Stomach (tissue), 4 donors: ENCODE results near the gene ANKFY1.

Experiments used
- EP300 ChIP-seq: sonication (generic); formaldehyde crosslinking; IDR thresholded peaks from one replicate; pipeline ENCODE4 v1.6.1; 2017; ENCODE audit warnings: antibody characterized with exemption
- POLR2A ChIP-seq, 4 donors: fragments of 450-650 bp; IDR thresholded peaks; one replicate each; pipeline ENCODE4 v1.6.1; 2016; ENCODE audit warnings: antibody characterized with exemption in 4 of 4, control low read depth in 2 of 4, mild to moderate bottlenecking in 1 of 4, moderate library complexity in 1 of 4
- POLR2AphosphoS5 ChIP-seq, 3 donors: sonication (generic); formaldehyde crosslinking; IDR thresholded peaks; one replicate each; pipeline ENCODE4 v1.6.1; 2016; ENCODE audit warnings: antibody characterized with exemption in 3 of 3
- TF ChIP-seq, protein P1 (sequence below), 7 experiments: fragments of 450-650 bp in 4 of 7; fragments of 200-600 bp in 3 of 7; sonication (generic) in 3 of 7; IDR thresholded peaks; one replicate each; pipeline ENCODE4 v1.5.1; 2016 to 2019; ENCODE audit warnings: antibody characterized with exemption in 7 of 7, control low read depth in 2 of 7, mild to moderate bottlenecking in 1 of 7

DNA sequence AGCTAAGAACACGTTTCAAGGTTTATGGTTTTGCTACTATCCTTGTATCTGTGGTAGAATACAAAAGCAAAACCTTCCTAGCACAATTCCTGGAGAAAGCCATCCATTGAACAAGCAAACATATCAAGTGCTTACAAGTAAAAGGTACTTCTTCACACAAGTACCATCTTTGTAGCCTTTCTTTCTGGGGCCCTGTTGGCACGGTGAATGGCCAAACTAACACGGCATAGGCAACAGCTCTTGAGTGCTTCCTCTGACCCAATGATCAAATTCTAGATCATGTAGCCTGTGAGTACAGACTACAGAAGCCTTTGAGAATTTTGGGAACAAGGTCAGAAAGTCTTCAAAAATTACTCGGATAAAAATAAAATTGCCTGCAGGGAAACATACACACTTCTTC lies 57.9 kb downstream of the ANKFY1 start:
- TF ChIP-seq, protein P1, sequence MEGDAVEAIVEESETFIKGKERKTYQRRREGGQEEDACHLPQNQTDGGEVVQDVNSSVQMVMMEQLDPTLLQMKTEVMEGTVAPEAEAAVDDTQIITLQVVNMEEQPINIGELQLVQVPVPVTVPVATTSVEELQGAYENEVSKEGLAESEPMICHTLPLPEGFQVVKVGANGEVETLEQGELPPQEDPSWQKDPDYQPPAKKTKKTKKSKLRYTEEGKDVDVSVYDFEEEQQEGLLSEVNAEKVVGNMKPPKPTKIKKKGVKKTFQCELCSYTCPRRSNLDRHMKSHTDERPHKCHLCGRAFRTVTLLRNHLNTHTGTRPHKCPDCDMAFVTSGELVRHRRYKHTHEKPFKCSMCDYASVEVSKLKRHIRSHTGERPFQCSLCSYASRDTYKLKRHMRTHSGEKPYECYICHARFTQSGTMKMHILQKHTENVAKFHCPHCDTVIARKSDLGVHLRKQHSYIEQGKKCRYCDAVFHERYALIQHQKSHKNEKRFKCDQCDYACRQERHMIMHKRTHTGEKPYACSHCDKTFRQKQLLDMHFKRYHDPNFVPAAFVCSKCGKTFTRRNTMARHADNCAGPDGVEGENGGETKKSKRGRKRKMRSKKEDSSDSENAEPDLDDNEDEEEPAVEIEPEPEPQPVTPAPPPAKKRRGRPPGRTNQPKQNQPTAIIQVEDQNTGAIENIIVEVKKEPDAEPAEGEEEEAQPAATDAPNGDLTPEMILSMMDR (IDR thresholded peaks at IDR 0.05), result no peak
- TF ChIP-seq EP300 (no peak), POLR2A (IDR thresholded peaks at IDR 0.05) (no peak), POLR2AphosphoS5 (IDR thresholded peaks at IDR 0.05) (no peak)
